D721Med (cell line): ENCODE results near the gene PI16.

Experiments used
- DNase-seq: peaks from one replicate; pipeline ENCODE4 v3.0.0; 2011; ENCODE audit warnings: low spot score; ENCODE audit not compliant: insufficient read length
- FAIRE-seq: peaks from 2 replicates; lab custom pipeline; 2011; peaks lifted over from hg19 to GRCh38; lab: Jason Lieb, UNC
- TF ChIP-seq, protein P1 (sequence below): IDR thresholded peaks from 2 replicates; pipeline ENCODE4 v1.5.1; 2012; ENCODE audit warnings: mild to moderate bottlenecking, control low read depth; ENCODE audit not compliant: insufficient read depth; ENCODE audit errors: missing control alignments

Gene PI16

DNA sequence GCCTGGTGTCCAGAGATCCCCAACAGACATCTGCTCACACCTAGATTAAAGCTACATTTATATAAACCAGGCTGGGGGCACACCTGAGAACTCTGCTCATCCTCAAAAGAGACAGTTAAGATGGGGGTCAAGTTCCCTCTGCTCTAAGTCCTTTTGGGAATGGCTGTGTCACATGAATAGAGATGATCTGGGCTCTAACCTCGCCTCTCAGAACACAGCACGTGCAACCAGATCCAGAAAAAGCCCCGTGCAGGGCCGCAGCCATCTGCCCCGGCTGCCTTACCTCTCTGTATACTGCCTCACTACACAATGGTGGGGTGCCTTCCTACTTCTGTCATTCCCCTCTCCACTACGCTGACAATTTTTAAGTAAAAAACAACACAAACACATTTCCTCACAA is 25.6 kb downstream of the PI16 start:
- FAIRE-seq: no peak
- TF ChIP-seq, protein P1, sequence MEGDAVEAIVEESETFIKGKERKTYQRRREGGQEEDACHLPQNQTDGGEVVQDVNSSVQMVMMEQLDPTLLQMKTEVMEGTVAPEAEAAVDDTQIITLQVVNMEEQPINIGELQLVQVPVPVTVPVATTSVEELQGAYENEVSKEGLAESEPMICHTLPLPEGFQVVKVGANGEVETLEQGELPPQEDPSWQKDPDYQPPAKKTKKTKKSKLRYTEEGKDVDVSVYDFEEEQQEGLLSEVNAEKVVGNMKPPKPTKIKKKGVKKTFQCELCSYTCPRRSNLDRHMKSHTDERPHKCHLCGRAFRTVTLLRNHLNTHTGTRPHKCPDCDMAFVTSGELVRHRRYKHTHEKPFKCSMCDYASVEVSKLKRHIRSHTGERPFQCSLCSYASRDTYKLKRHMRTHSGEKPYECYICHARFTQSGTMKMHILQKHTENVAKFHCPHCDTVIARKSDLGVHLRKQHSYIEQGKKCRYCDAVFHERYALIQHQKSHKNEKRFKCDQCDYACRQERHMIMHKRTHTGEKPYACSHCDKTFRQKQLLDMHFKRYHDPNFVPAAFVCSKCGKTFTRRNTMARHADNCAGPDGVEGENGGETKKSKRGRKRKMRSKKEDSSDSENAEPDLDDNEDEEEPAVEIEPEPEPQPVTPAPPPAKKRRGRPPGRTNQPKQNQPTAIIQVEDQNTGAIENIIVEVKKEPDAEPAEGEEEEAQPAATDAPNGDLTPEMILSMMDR: no peak

GRCh38 chr6:36980876-36981619 is 26.5 kb downstream of the PI16 start:
- FAIRE-seq: no peak
- no peak for DNase-seq
- TF ChIP-seq, protein P1: no peak

More for the DNA sequence above, 25.6 kb downstream of the PI16 start:
- no peak for DNase-seq

- TF ChIP-seq, protein P1: no peak
- DNase-seq (no peak), FAIRE-seq (no peak)
These were observed 29.0 kb downstream of the PI16 start for GRCh38 chr6:36983538-36983937.

- DNase-seq: no peak
- TF ChIP-seq, protein P1: no peak
- FAIRE-seq: no peak
These were observed 30.3 kb downstream of the PI16 start for GRCh38 chr6:36984581-36985416.

- DNase-seq (no peak), FAIRE-seq (no peak)
- TF ChIP-seq, protein P1: no peak
These were observed 30.9 kb downstream of the PI16 start for GRCh38 chr6:36985417-36985807.

GRCh38 chr6:36985808-36986703 is 31.5 kb downstream of the PI16 start, which contains the start of gene MTCH1:
Gene MTCH1, minus strand, starts transcription at chr6:36986196. Its CDS starts 23 bp downstream, at chr6:36986173.
- DNase-seq: peak; percentile 88
- TF ChIP-seq, protein P1: no peak
- FAIRE-seq: no peak
